Right renal pelvis (tissue), 4 donors: ENCODE data around the gene DCTN2. TPM values are rescaled to one million over a fixed set of nuclear protein-coding genes. Genes with fewer than 3 reads are reported as not detected.
"Not testable (repeated sequence)": the region's sequence is repeated elsewhere in the genome, so short reads cannot be mapped to it uniquely, and the experiment has no call there.

ENCODE experiments used
- DNase-seq, 4 donors: peaks; one replicate each; pipeline ENCODE4 v3.0.0-alpha.2; 2013; ENCODE audit warnings: low read depth in 4 of 4, low spot score in 3 of 4, missing footprints in 1 of 4
- polyA plus RNA-seq, 4 donors: library from polyadenylated mRNA; unstranded; fragments of 120-200 nt; gene quantifications; one replicate each; pipeline ENCODE4 v1.2.1, GENCODE V29; 2013; ENCODE audit not compliant: insufficient read length in 4 of 4

The DCTN2 gene
- polyA plus RNA-seq, 4 donors: 159 to 179 (median 166) TPM

GRCh38 chr12:57517718-57518117, 29.3 kb downstream of the DCTN2 start:
- DNase-seq: not testable (repeated sequence)

GRCh38 chr12:57517187-57517586, 29.8 kb downstream of the DCTN2 start:
- DNase-seq: no peak

GRCh38 chr12:57516617-57517153, 30.3 kb downstream of the DCTN2 start:
- DNase-seq: no peak

GRCh38 chr12:57515934-57516541, 31.0 kb downstream of the DCTN2 start:
- DNase-seq: no peak

GRCh38 chr12:57515408-57515933, 31.5 kb downstream of the DCTN2 start:
- no peak for DNase-seq

GRCh38 chr12:57514720-57515407, 32.1 kb downstream of the DCTN2 start:
- no peak for DNase-seq

GRCh38 chr12:57514246-57514645, 32.7 kb downstream of the DCTN2 start:
- not testable (repeated sequence) for DNase-seq

GRCh38 chr12:57513677-57514076, 33.3 kb downstream of the DCTN2 start:
- DNase-seq: not testable (repeated sequence)

- DNase-seq: no peak
Observed at GRCh38 chr12:57513266-57513665, 33.7 kb downstream of the DCTN2 start.

GRCh38 chr12:57512665-57513064, 34.3 kb downstream of the DCTN2 start:
- DNase-seq: no peak

- no peak for DNase-seq
Observed at GRCh38 chr12:57511588-57512325, 35.2 kb downstream of the DCTN2 start.

GRCh38 chr12:57511161-57511560, 35.8 kb downstream of the DCTN2 start:
- DNase-seq: no peak

- DNase-seq: not testable (repeated sequence)
Observed at GRCh38 chr12:57507796-57508195, 39.2 kb downstream of the DCTN2 start.

GRCh38 chr12:57506541-57506940, 40.5 kb downstream of the DCTN2 start:
- DNase-seq: not testable (repeated sequence)

- not testable (repeated sequence) for DNase-seq
Observed at GRCh38 chr12:57502311-57502969, 44.6 kb downstream of the DCTN2 start.

- no peak for DNase-seq
Observed at GRCh38 chr12:57500213-57500612, 46.8 kb downstream of the DCTN2 start.

- DNase-seq: no peak
Observed at GRCh38 chr12:57498571-57498970, 48.4 kb downstream of the DCTN2 start.

GRCh38 chr12:57498132-57498502, 48.9 kb downstream of the DCTN2 start:
- DNase-seq: no peak

GRCh38 chr12:57497223-57498131, 49.5 kb downstream of the DCTN2 start:
- no peak for DNase-seq

GRCh38 chr12:57496822-57497221, 50.2 kb downstream of the DCTN2 start:
- no peak for DNase-seq
